OCI-LY7 (cell line): Measurements from ENCODE around the gene CTR9.

Experiments
- CTCF ChIP-seq: fragments of 200-600 bp; sonication (generic); conservative IDR thresholded peaks from 2 replicates; pipeline ENCODE4 v1.5.1; 2014; ENCODE audit warnings: mild to moderate bottlenecking, antibody characterized with exemption, low read length, moderate library complexity, mixed read lengths
- EZH2phosphoT487 ChIP-seq: fragments of 200-600 bp; sonication (generic); IDR thresholded peaks from 2 replicates; pipeline ENCODE4 v1.6.1; 2018; ENCODE audit warnings: low read depth, borderline replicate concordance, mild to moderate bottlenecking, mixed run types, antibody characterized with exemption, low read length, moderate library complexity, mixed read lengths

GRCh38 chr11:10764412-10764811, 13.4 kb downstream of the CTR9 start:
- TF ChIP-seq CTCF (no peak), EZH2phosphoT487 (no peak)
